Hepatocyte (in vitro differentiated cells): ENCODE measurements around the gene FSTL3. TPM values are rescaled to one million over a fixed set of nuclear protein-coding genes. Genes with fewer than 3 reads are reported as not detected.

Source experiments
- DNase-seq: peaks from one replicate; pipeline ENCODE4 v3.0.0-alpha.2; 2016; ENCODE audit warnings: low spot score
- H2AFZ ChIP-seq: fragments of 200-600 bp; sonication (generic); 2 replicates; pipeline ENCODE4 v1.6.0; 2016; ENCODE audit warnings: antibody characterized with exemption, mild to moderate bottlenecking
- H3K27ac ChIP-seq: fragments of 200-600 bp; sonication (generic); 2 replicates; pipeline ENCODE4 v1.5.1; 2016; ENCODE audit warnings: mild to moderate bottlenecking
- H3K27me3 ChIP-seq: fragments of 200-600 bp; sonication (generic); 2 replicates; pipeline ENCODE4 v1.6.1; 2016
- H3K36me3 ChIP-seq: fragments of 200-600 bp; sonication (generic); replicated peaks from 2 replicates; pipeline ENCODE4 v1.5.1; 2016; ENCODE audit warnings: low read depth; ENCODE audit not compliant: insufficient read depth
- H3K4me1 ChIP-seq: fragments of 200-600 bp; sonication (generic); 2 replicates; pipeline ENCODE4 v1.5.1; 2016; ENCODE audit warnings: mild to moderate bottlenecking, moderate library complexity; ENCODE audit not compliant: insufficient read depth
- H3K4me2 ChIP-seq: fragments of 200-600 bp; sonication (generic); 2 replicates; pipeline ENCODE4 v1.6.0; 2016
- H3K4me3 ChIP-seq: fragments of 200-600 bp; sonication (generic); 2 replicates; pipeline ENCODE4 v1.5.1; 2016; ENCODE audit warnings: mild to moderate bottlenecking
- H3K79me2 ChIP-seq: fragments of 200-600 bp; sonication (generic); 2 replicates; pipeline ENCODE4 v1.6.0; 2017; ENCODE audit warnings: mild to moderate bottlenecking
- H3K9me2 ChIP-seq: fragments of 200-600 bp; sonication (generic); replicated peaks from 2 replicates; pipeline ENCODE4 v1.6.0; 2017; ENCODE audit warnings: mild to moderate bottlenecking; ENCODE audit not compliant: insufficient read depth
- H3K9me3 ChIP-seq: fragments of 200-600 bp; sonication (generic); 2 replicates; pipeline ENCODE4 v1.5.1; 2016; ENCODE audit warnings: low read depth, mild to moderate bottlenecking
- H4K20me1 ChIP-seq: fragments of 200-600 bp; sonication (generic); 2 replicates; pipeline ENCODE4 v1.6.0; 2016; ENCODE audit warnings: mild to moderate bottlenecking; ENCODE audit not compliant: insufficient read depth, poor library complexity, severe bottlenecking
- CTCF ChIP-seq: fragments of 200-600 bp; sonication (generic); IDR thresholded peaks from 2 replicates; pipeline ENCODE4 v1.5.1; 2016; ENCODE audit warnings: antibody characterized with exemption, mild to moderate bottlenecking; ENCODE audit not compliant: poor library complexity
- EZH2 ChIP-seq: fragments of 200-600 bp; sonication (generic); IDR thresholded peaks from 2 replicates; pipeline ENCODE4 v1.6.1; 2016; ENCODE audit warnings: antibody characterized with exemption, mild to moderate bottlenecking, borderline replicate concordance
- EZH2phosphoT487 ChIP-seq: fragments of 200-600 bp; sonication (generic); IDR thresholded peaks from one replicate; pipeline ENCODE4 v1.6.1; 2018; ENCODE audit warnings: antibody characterized with exemption, mild to moderate bottlenecking, low read depth, moderate library complexity; ENCODE audit not compliant: unreplicated experiment, severe bottlenecking
- WGBS: methylation state at CpG from one replicate; pipeline ENCODE4 v1.1.6; 2016; ENCODE audit warnings: low lambda C conversion rate; ENCODE audit errors: missing lambda C conversion rate; 5-methylcytosine and 5-hydroxymethylcytosine counted together
- polyA plus RNA-seq: library from polyadenylated mRNA; unstranded; fragments of >200 nt; fragmentation: Nextera tagmentation; extraction: Ambion mirVana; gene quantifications from 2 replicates; pipeline ENCODE4 v1.2.1, GENCODE V29; 2016
- total RNA-seq: library from RNA; depleted of rRNA; stranded (reverse); fragments of >200 nt; gene quantifications from 2 replicates; pipeline ENCODE4 v1.2.3, GENCODE V29; 2014

Gene FSTL3
- total and polyA plus RNA-seq, 2 experiments from 2014 or later, result 131 to 171 TPM

- H4K20me1 ChIP-seq, result no peaks in the 10 kb centered on the region
- no peaks in the 10 kb centered on the region for H3K79me2 ChIP-seq
- WGBS, result 80% methylated on average over 14 of the region's 31 CpGs
- no peak overlapping the region for H3K27ac ChIP-seq
- H3K9me2 ChIP-seq, result no peaks in the 10 kb centered on the region
- H3K9me3 ChIP-seq, result no peaks in the 10 kb centered on the region
- H3K36me3 ChIP-seq, result no peaks in the 10 kb centered on the region
- no peaks in the 10 kb centered on the region for H3K27me3 ChIP-seq
- H3K4me3 ChIP-seq, result no peak overlapping the region
- H3K4me1 ChIP-seq, result no peaks in the 10 kb centered on the region
- H3K4me2 ChIP-seq, result no peak overlapping the region
- no peak for DNase-seq
- TF ChIP-seq EZH2, result no peak
- no peak for TF ChIP-seq EZH2phosphoT487
- no peak for TF ChIP-seq CTCF
- no peak overlapping the region for H2AFZ ChIP-seq
Observed at GRCh38 chr19:685454-685931, 9.3 kb downstream of the FSTL3 start.

GRCh38 chr19:686589-687297 lies 10.6 kb downstream of the FSTL3 start:
- Histone ChIP-seq H3K9me2 (no peaks in the 10 kb centered on the region), H3K27ac (no peak overlapping the region), H4K20me1 (no peaks in the 10 kb centered on the region), H3K36me3 (no peaks in the 10 kb centered on the region), H3K4me2 (no peak overlapping the region), H3K9me3 (no peaks in the 10 kb centered on the region), H3K4me3 (no peak overlapping the region), H3K27me3 (no peaks in the 10 kb centered on the region), H3K4me1 (no peaks in the 10 kb centered on the region), H2AFZ (no peak overlapping the region), H3K79me2 (no peaks in the 10 kb centered on the region)
- 81% methylated on average over 17 of the region's 17 CpGs for WGBS
- TF ChIP-seq CTCF (no peak), EZH2phosphoT487 (no peak), EZH2 (no peak)
- no peak for DNase-seq

GRCh38 chr19:687569-688166 lies 11.5 kb downstream of the FSTL3 start:
- TF ChIP-seq EZH2 (no peak), EZH2phosphoT487 (no peak)
- Histone ChIP-seq H3K79me2 (no peaks in the 10 kb centered on the region), H2AFZ (no peak overlapping the region), H3K27ac (no peak overlapping the region), H3K36me3 (no peaks in the 10 kb centered on the region), H3K4me3 (no peak overlapping the region), H3K27me3 (no peaks in the 10 kb centered on the region), H3K4me2 (no peak overlapping the region), H3K9me2 (no peaks in the 10 kb centered on the region), H3K4me1 (no peaks in the 10 kb centered on the region), H4K20me1 (no peaks in the 10 kb centered on the region), H3K9me3 (no peaks in the 10 kb centered on the region)
- DNase-seq, result no peak
- WGBS, result 81% methylated on average over 11 of the region's 11 CpGs

GRCh38 chr19:688214-688613 lies 12.0 kb downstream of the FSTL3 start:
- WGBS, result 76% methylated on average over 15 of the region's 15 CpGs
- Histone ChIP-seq H3K9me3 (no peaks in the 10 kb centered on the region), H3K4me1 (no peaks in the 10 kb centered on the region), H3K27me3 (no peaks in the 10 kb centered on the region), H2AFZ (no peak overlapping the region), H3K79me2 (no peaks in the 10 kb centered on the region), H3K27ac (no peak overlapping the region), H3K36me3 (no peaks in the 10 kb centered on the region), H4K20me1 (no peaks in the 10 kb centered on the region), H3K4me3 (no peak overlapping the region), H3K9me2 (no peaks in the 10 kb centered on the region), H3K4me2 (no peak overlapping the region)
- no peak for DNase-seq
- TF ChIP-seq CTCF, result no peak
- no peak for TF ChIP-seq EZH2phosphoT487
- no peak for TF ChIP-seq EZH2
